NT2/D1 (cell line): ENCODE results near the gene FGFR3.

Experiments
- SUZ12 ChIP-seq: IDR thresholded peaks from 2 replicates; pipeline ENCODE4 v1.6.1; 2011; ENCODE audit not compliant: insufficient read length, insufficient read depth; ENCODE audit errors: extremely low read depth
- YY1 ChIP-seq: IDR thresholded peaks from 2 replicates; pipeline ENCODE4 v1.6.1; 2011; ENCODE audit not compliant: insufficient read length, insufficient read depth

GRCh38 chr4:1855333-1856070, 62.4 kb downstream of the FGFR3 start:
- TF ChIP-seq YY1, result no peak
- no peak for TF ChIP-seq SUZ12
